GM21619 (cell line): ENCODE measurements around the gene COL5A1.

ENCODE experiments used
- ATAC-seq: cut with Tn5 transposase; IDR thresholded peaks from one replicate; pipeline ENCODE4 v1.9.1; 2021; ENCODE audit not compliant: unreplicated experiment

COL5A1 gene

DNA sequence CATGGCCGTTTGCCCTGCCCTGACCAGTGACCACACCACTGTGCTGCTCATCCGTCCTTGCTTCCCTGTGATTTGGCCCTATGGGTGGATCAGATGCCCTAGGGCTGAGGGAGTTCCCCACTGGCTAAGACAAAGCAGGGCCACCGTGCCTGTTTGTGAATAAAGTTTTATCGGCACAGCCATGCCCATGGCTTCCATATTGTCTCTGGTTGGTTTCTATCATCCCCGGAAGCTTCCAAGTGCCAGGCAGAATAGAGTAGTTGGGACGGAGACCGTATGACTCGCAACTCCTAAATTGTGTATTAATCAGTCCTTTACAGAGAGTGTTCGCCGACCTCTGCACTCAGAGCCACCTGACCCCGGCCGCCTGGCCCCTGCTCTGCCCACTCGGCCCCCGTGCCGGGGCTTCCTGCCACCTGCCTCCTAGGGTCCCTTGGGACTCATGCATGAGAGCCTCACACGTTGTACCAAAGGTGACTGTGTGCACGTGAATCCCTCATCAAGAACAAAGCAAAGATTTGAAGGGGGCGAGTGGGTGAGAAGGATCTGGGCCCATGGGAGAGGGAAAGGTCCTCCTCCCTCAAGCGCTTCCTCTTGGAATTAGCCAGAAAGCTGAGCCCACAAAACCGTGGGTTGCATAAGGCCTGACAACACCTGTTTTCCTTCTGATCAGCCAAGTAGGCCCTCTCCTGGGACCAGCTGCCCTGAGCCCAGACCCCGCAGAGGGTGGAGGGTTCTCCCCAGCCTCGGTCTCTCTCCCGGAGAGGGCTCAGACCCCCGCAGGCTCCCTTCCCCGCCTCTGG, 227.3 kb downstream of the COL5A1 start:
- no peak for ATAC-seq

DNA sequence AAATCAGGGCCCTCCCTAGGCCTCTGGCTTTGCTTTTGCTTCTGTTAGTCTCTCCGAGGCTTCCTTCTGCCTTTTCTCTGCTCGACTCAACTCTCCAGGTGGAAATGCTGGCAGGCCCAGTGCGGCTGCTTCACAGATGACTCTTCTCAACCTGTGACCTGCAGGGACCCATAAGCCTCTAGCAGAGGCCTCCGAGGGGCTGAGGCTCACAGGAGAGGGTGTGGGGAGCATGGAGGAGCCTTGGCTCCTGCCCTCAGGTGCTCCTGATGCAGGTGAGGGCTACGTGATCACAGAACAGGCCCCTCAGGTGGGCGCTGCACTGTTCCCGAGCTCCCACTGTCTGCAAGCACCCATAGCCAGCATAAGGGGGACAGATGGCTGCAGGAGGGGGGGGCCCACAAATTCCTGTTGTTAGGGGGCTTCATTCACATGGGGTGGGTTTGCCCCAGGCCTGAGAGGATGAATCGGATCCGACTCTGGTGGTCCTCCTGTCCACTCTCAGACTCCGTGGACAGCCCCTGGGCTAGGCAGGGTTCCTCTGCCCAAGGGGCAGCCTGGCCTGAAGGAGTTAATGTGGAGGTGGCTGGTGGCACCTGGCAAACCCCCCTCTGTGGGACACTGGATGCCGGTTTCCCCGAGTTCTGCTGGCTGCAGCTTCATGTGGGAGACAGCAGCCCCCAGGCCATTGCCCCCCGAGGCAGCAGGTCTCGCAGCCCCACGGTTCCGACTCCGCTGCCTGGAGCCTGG, 228.1 kb downstream of the COL5A1 start:
- no peak for ATAC-seq

DNA sequence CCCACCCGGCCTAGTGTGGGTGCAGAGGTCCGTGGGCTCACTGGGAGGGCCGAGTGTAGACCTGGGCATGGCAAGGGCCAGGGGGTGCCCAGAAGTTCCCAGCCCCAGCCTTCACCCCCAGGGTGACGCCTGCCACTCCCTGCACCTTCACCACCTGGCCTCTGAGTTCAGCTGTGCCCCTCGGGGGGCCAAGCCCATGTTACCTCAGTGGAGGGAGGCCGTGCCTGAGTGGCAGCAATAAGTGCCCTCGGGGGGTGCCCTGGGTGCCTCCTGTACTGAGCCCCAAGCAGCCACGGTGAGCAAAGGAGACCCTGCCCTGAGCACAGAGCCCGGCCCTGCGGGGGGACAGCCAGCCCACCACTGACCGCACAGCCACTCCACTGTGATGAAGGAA, 228.7 kb downstream of the COL5A1 start:
- ATAC-seq: no peak

DNA sequence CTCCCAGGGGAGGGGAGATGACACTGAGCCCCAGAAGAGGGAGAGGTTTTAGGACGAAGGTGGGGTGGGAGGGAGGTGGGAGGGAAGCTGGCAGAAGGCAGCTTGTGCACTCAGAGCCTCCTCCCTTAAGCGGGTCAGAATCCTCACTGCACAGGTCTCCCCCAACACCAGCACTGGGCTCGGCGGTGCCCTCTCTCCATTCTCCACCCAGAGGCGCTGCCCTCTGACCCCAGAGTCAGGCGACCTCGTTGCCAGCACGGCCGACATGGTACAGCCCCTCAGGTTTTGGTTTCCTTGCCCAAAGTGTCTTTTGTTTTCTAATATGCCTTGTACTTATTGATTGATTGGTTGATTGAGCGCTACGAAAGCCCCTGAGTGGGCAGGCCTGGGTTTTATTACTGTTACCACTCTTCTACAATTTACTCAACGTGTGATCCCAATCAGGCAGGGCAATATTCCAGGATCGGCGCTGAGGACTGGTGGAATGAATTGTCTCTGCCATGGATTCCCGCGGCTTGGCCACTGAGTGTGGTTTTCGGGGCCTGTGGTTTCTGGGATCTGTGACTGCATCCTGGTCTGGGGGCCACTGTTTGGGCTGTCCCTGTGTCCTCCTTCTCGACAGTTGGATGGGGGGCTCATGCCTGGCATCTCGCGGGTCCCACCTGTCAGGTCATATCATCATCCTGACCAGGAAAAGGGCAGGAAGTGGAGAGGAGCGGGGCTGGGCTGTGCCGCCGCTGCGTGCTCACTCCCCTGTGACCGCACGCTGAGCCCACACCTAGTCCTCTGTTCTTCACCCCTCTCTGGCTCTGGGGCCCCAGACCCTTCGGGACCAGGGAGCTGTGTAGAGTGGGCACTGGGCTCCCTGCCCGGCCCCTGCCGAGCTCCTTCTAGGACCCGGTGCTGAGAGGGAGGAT, 229.4 kb downstream of the COL5A1 start:
- no peak for ATAC-seq

DNA sequence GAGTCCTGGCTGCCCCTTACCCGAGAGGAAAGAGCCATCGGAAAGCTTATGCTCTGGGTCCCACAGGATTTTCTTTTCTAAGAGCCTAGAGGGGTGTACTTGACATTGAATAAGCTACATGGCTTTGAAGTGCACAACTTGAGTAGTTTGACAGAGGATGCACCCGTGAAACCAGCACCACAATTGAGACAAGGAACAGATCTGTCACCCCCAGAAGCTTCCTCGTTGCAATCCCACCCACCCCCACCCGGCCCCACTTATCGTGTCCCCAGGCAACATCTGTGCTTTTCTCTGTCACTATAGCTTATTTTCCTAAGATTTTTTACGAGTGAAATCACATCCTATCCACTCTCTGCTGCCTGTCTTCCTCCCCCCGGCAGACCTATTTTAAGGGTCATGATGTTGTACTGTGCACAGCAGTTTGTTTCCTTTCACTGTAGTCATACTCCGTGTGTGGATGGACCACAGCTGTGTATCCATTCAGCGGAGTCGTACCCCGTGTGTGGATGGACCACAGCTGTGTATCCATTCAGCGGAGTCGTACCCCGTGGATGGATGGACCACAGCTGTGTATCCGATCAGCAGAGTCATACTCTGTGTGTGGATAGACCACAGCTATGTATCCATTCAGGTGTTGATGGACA, 230.2 kb downstream of the COL5A1 start:
- ATAC-seq: no peak

DNA sequence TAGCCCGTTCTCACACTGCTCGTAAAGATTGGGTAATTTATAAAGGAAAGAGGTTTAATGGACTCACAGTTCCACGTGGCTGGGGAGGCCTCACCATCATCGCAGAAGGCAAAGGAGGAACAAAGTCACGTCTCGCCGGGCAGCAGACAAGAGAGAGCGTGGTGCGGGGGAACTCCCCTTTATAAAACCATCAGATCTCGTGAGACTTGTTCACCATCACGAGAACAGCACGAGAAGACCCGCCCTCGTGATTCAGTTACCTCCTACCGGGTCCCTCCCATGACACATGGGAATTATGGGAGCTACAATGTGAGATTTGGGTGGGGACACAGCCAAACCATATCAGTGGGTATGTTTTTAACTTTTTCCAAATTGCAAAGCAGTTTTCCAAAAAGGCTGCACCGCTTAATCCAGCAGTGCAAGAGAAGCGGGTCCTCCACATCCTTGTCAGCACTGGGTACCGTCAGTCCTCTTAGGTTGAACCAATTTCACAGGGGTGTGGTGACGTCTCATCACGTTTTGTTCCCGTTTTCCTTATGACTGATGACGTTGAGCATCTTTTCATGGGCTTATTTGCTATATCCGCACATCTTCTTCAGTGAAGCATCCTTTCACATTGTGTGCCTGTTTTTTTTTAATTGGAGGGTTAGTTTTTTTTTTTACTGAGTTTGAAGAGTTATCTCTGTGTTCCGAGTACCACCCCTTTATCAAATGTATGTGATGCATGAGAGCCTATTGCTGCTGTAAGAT, 231.1 kb downstream of the COL5A1 start:
- no peak for ATAC-seq

DNA sequence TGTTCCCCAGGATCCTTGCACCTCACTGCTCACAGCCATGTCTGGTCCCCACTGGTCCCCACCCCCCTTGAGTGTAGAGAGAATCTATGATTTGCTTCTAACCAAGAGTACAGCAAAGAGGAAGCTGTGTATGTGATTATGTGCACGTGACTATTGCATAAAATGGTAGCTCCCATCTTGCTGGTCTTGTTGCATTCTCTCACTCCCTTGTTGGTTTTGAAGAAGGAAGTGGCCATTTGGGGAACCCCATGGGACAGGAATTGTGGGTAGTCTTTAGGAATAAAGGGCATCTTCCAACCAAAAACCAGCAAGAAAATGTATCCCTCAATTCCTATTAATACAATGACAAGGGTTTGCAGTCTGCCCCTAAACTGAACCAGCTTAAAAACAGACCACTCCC, 233.8 kb downstream of the COL5A1 start:
- no peak for ATAC-seq

DNA sequence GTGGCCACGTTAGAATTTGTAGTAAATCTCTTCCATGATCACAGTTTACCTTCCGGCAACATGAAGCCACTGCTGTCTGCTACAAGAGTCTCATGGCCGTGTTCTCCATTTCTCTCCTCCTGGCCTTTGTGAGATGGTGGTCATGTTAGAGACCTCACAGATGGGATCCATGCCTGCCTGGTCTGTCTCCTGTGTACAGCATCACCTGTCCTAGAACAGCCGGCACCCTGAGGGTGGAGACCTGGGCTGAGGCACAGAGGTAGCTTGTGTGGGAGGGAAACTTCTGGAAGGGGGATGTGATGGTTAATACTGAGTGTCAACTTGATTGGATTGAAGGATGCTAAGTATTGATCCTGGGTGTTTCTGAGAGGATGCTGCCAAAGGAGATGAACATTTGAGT, 235.9 kb downstream of the COL5A1 start:
- no peak for ATAC-seq

DNA sequence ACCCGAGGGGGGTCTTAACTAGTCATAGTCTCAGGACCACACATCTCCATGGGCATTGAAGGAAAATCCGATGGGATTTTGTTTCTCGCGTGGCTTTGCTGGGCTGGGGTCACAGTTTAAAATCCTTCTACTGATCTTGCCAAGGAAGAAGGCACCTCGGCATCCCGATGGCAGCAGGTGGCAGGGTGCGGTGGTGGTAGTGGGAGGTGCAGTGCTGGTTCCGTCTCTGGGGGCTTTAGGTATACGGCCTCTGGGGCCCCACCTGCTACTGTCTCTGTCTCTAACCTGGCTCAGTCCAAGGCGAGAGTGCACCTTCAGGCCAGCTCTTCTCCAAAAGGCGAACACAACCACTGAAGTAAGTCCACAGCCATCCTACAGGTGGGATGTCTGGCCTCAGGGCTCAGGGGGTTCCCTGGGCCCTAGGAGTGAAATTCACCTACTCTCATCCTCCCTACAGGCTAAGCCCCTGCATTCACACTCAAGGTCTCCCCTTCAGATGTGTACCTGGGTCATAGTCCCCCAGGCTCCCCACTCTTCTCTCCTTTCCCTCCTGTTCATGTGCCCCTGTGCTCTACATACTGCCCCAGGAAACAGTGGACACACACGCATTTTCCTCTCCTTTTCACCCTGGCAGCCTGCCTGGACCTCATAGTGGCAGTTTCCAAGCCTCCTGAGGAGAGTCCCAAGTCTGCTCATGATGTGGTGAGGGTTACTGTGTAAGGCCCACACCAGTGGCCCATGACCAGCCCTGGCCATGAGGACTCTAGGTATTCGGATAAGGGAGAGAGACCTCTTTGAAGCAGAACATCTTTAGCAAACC, 238.3 kb downstream of the COL5A1 start:
- no peak for ATAC-seq

DNA sequence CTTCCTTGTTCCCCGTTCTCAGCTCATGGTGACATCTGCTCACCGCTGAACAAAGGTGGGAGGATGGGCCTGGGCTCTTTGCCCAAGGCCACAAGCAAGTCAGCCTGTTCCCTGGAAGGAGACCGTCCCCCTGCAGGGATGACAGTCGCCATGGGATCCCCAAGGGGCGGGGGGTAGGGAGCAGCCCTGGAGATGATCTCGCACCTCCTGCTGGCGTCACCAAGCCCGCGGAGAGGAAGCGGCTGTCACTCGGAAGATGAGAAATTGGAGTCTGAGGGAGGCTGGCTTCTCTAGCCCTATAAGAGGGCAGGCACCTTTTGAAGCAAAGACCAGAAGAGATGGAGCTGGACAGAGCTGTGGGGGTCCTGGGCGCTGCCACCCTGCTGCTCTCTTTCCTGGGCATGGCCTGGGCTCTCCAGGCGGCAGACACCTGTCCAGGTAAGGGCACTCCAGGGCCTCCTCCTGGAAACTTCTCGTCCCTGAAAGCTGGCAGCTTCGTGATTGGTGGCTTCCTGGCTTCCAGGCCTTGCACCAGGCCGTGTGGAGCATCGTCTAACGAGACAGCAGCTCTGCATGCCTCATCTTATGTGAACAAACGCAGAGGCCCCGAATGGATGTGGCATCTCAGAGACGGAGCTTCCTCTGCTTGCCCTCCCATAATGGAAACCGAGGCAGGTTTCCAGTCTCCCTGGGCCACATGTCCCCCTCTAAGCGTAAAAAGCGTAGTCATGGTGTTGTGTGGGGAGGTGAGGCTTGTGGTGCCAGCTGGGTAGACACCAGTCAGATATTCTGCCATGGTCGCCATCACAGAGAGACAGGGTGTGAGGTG, 239.1 kb downstream of the COL5A1 start, which contains the start of gene FCN2:
Gene FCN2 (plus strand): TSS at position 327 of the 829 bp plus-strand sequence. CDS start 12 bp downstream, at position 339.
- no peak for ATAC-seq

DNA sequence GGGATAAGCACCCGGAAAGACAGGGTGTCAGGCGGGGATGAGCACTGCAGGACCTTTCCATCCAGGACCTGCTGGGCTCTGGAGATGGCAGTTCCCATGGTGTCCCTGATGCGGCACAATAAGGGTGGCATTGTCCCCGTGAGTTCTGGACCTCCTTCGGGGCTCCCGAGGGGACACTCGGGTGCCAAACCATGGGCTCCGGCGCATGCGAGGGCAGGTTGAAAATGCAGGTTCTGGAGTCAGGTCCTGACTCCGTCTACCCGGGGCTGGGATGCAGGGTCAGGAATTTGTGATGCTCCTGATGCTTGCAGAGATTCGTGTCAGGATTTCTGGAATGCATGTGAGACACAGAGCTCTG, 239.7 kb downstream of the COL5A1 start:
- ATAC-seq: no peak

DNA sequence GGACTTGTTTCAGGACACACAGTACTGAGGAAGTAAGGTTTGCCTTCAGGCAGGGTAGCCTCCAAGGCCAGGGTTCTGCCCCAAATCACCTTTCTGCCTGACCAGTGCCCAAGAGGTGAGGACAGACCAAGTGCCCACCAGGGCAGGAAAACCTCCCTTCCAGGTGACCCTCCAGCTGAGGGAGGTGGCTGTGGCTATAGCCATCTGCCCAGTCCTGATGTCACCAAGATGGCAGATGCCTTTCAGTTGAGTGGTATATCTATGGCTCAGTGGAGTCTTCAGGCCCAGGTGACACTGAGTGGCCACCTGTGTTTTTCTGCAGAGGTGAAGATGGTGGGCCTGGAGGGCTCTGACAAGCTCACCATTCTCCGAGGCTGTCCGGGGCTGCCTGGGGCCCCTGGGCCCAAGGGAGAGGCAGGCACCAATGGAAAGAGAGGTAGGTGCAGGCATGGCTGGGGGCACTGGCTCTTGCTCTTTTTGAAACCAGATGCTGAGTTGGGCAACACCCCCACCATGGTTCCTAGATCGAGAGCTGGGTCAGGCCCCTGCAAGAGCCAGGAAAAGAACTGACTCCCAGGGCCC, 240.7 kb downstream of the COL5A1 start:
- ATAC-seq: no peak

DNA sequence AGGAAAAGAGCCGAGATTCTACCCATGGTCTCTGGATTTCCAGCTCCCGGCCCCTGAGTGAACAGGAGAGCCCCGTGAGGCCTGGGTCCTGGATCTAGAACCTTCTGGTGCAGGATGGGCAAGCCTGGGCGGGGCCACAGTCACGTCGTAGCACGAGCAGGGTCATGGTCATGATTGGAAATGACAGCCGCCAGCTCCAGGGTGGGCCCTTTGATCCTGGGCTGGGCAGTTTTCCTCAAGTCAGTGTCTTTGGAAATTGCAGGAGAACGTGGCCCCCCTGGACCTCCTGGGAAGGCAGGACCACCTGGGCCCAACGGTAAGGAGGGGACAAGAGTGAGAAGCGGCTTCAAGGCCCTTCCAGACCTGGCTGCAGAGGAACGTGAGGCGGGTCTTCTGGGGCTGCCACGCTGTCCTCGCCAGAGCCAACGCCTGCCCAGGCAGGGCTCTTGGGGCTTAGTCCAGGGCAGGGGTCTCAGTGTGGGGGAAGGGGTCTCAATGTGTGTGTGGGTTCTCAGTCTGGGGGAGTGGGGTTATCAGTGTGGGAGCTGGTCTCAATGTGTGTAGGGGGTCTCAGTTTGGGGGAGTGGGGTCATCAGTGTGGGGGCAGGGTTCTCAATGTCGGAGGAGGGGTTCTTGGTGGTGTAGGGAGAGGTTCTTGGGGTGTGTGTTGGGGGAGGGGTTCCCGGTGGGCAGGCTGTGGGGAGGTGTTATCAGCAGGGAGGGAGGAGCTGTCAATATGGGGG, 241.6 kb downstream of the COL5A1 start:
- no peak for ATAC-seq

DNA sequence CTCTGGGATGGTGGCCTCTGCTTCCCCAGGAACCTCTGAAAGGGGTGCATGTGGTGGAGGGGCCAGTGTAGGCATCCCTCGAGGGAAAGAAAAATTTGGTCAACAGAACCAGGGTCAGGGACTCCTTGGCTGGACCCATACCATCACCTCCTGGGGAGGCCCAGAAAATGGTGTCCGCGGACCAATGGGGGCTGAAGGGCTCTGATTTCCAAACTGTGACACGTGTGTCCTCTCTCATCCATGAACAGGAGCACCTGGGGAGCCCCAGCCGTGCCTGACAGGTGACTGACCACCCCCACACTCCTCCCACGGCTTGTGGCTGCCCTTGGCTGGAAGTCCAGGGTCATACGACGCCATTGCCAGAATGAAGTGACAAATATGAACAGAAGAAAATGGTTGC, 242.9 kb downstream of the COL5A1 start:
- no peak for ATAC-seq

DNA sequence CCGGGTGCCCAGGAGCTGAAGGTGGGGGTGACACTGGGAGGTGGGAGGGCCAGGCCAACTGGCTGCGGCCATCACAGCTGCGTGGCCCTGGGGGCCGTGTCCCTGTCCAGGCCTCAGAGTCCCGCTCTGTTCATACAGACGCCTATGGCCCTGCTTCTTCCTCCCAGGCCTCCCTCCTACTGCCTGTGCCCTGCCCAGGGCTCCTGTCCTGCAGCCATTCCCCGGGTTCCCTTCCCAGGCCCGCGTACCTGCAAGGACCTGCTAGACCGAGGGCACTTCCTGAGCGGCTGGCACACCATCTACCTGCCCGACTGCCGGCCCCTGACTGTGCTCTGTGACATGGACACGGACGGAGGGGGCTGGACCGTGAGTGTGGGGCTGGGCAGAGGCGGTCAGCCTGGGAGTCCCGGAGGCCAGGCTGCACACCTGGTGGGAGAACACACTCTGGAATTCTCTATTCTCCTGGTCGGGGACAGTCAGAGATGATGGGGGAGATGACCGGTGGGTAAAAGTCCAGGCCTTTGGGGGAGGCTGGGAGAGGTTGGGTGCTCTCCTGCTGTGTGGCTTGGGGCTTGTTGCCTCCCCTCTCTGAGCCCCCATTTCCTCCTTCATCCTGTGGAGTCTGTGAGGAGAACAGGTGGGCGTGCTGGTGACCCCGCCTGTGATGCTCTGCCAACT, 243.5 kb downstream of the COL5A1 start:
- no peak for ATAC-seq

DNA sequence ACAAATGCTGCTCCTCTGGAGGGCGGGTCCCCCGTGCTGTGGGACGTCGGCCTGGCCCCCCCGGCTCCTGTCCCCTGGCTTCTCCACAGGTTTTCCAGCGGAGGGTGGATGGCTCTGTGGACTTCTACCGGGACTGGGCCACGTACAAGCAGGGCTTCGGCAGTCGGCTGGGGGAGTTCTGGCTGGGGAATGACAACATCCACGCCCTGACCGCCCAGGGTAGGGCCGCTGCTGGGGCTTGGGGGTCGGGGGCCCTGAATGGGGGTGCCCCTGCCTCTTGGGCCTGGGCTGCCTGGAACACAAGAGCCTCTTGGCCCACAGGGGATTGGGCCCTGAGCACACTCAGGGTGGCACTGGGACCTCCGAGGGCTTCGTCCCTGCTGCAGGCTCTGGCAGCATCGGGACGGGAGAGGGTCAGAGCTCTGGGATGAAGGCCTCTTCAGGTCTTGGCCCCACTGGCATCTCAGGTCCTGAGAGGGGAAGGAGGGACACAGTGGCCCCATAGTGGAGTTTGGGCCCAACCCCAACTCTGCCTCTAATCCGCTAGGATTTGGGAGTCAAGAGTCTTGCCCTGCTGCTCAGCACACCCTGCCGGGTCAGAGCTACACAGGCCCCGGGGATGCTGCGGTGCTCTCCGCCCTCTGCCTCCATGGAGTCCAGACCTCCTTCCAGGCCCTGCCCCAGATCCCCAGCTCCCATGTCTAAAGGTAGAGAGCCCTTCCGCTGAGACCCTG, 244.2 kb downstream of the COL5A1 start:
- no peak for ATAC-seq
